HG03025 (cell line): ENCODE data around the gene SOX5.

Source experiments
- ATAC-seq: cut with Tn5 transposase; IDR thresholded peaks from one replicate; pipeline ENCODE4 v1.9.1; 2021; ENCODE audit warnings: mild to moderate bottlenecking, moderate library complexity; ENCODE audit not compliant: unreplicated experiment, low FRiP score

Gene SOX5

DNA sequence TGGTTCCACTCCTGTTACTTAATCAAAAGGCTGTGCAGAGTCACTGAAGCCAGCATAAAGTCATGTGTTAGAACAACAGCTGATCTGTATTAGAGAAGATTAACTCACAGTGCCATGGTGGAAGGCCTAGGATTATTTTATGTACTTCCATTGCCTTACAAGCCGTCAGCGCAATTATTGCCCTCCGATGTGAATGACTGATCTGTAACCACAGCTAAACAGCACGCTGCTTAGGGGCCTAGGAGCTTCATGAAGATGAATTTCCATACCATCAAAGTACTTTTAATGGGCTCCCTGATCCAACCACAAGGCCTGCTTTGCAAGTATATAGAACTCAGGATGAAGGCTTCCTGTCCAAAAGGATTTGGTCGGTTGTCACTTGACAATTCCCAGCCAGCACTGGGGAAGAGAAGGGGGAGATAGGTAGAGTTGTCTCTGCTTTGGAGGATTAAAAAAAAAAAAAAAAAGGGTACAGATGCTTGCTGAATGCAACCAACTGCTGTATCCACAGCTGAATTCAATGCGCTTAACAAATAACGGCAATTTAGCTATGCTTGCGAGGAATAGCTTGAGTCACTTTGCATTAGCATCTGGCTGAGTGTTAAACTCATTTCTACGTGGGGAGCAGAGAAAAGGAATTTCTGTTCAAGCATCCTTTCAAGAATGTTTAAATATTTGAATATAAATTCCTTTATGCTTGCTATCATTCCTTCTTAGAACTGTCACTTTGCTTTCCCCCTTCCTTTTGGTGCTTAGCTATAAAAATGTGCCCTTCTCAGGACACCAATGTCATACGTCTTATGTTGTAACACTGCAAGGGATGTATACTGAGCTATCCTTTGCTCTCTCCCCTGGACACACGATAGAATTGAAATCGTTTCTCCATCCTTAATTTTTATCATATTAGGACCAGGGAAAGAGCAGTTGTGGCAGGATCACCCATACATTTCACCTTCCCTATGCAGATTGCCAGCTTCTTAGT, 387.8 kb downstream of the SOX5 start:
- ATAC-seq, result no peak

- no peak for ATAC-seq
Observed at GRCh38 chr12:23560611-23561010, 388.9 kb downstream of the SOX5 start.

DNA sequence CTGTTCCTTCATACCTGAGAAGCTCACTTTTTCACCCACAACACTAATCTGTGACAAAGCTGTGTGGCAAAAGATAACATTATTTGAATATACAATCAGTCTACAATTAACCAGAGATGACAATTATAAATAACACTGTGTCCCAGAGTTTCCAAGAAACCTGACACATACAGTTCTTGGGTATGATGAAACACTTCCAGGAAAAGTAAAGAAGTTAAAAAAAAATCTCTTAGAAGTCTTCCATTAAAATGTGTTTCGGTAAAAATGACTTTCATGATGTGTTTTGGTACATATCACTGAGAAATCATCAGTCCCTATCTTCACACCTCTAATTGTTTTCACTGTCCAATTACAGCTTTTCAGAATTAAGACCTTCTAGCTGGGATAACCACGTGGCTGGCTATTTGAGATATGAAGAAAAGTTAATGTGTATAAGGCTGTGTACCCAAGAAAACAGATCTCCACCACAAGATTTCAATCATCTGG, 390.2 kb downstream of the SOX5 start:
- ATAC-seq, result no peak

DNA sequence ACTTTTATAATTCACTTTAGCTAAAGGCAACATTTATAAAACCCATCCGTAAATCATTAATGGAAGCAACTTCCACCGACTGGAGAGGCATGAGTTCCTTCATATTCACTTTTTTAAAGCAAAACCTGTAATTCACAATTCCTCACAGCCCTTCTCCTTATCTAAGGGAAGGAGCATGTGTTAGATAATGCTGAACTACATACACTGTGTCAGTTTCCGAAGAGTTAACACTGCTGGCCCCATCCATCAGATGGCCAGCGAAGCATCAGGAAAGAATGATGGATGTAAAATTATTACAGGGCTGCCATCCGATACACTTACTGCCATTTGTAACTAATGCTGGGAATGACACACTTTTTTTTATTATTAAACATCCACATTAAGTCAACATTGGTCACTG, 392.8 kb downstream of the SOX5 start:
- ATAC-seq, result no peak

DNA sequence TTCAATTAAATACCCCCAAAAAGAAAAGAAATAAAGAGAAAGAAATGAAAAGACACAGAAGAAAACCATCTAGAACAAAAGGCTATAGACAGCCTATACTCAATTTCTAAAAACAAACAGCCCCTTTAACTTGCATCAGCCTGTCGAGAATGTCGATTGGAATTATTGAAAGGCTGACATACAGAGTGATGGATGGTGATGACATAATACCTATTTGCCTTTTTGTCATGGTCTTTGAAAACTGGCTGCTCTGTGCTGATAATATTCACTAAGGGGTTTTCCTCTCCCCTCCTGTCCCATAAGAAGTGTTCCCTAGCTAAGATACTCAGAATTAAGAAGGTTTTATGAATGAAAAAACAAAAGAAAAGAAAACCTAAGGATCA, 393.7 kb downstream of the SOX5 start:
- ATAC-seq, result no peak

- ATAC-seq, result no peak
Observed at GRCh38 chr12:23555180-23555824, 394.2 kb downstream of the SOX5 start.

GRCh38 chr12:23552417-23552816, 397.1 kb downstream of the SOX5 start:
- ATAC-seq, result no peak

DNA sequence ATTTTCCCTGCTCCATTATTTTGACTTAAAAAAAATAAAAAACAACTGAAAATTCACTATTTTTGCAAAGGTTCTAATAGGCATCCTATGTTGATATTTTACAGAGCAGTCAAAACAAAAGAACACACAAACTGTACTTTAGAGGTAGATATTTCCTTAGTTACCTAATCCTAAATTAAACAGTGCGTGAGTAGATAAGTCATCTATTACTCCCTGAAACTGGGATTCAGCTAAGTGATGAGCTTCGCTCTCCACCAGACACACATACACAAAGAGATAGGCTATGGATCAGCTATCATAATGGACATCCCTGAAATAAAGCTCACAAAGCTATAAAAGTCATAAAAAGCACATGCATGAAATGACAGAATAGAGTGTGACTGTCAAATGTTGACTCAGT, 398.7 kb downstream of the SOX5 start:
- no peak for ATAC-seq

GRCh38 chr12:23548742-23549141, 400.7 kb downstream of the SOX5 start:
- no peak for ATAC-seq

GRCh38 chr12:23546756-23547155, 402.7 kb downstream of the SOX5 start:
- ATAC-seq, result no peak

GRCh38 chr12:23543767-23544166, 405.7 kb downstream of the SOX5 start:
- no peak for ATAC-seq

DNA sequence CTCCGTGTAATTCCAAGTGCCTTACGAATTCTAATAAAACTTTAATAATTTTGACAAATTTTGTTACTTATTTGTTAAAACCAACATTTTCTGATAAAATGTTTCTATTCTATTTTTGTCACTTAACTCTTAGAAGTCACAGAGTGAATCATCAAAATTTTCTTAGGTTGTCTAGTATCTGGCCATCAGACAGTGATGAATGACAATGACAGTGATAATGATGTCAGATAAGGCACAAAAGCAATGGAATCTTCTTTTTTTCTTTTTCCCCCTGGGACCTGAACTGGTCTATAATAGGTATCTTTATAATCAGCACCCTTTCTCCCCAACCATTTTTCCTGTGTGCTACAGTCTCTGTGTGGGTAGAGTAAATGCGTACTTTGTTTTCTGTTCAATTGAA, 407.3 kb downstream of the SOX5 start:
- ATAC-seq, result no peak

GRCh38 chr12:23540572-23540971, 408.9 kb downstream of the SOX5 start:
- ATAC-seq, result no peak

GRCh38 chr12:23536293-23536692, 413.2 kb downstream of the SOX5 start:
- no peak for ATAC-seq

DNA sequence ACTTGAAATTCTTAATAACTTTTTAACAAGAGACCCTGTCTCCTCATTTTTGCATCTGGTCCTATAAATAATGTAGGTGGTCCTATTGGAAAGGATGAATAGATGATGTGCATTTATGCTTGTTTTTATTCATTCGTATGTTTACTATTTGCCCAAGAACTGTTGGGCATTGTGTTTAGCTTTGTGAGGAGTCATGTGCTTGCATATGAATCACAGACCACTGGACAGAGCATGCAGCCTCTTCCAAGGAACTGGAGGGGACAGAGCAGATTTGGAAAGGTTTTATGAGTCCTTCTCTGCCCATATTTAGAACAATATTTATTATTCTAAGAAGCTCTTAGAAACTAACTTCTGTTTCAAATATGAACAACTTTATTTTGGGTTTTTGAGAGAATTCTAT, 414.0 kb downstream of the SOX5 start:
- ATAC-seq, result no peak

GRCh38 chr12:23534196-23534595, 415.3 kb downstream of the SOX5 start:
- ATAC-seq, result no peak

DNA sequence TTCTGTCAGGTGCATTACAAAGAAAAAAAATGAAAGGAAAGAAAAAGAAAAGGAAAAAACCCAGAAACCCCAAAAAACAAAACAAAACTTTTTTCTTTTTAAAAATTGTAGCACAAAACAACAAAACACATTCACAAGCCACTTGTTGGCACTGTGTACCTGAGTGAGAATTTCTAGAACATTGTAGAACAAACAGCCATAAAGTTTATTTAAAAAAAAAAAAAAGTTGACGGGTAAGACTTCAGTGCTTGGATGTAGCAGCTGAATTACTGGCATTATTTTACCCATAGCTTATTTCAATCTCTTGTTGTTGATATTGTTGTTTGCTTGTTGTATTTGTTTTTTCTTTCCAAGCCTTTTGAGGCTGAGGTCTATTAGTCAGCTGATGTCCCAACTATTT, 415.8 kb downstream of the SOX5 start:
- ATAC-seq, result no peak

- ATAC-seq, result no peak
Observed at GRCh38 chr12:23533265-23533664, 416.2 kb downstream of the SOX5 start.

DNA sequence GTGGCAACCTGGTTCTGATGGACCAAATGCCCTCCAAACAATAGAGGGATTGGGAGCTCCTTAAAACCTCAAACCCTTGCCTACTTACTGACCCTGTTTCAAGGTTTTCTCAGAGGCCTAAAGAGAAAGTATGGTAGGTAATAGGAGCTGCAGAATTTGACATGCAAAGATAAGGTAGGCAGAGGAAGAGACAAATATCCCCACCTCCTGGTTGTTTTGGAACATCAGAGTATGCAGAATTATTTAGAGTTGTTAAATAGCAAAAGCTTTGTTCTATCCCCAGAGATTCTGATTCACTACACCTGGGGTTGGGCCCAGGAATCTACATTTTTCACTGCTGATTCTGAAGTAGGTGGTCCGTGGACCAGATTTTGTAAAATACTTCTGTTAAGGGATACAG, 421.2 kb downstream of the SOX5 start:
- no peak for ATAC-seq

DNA sequence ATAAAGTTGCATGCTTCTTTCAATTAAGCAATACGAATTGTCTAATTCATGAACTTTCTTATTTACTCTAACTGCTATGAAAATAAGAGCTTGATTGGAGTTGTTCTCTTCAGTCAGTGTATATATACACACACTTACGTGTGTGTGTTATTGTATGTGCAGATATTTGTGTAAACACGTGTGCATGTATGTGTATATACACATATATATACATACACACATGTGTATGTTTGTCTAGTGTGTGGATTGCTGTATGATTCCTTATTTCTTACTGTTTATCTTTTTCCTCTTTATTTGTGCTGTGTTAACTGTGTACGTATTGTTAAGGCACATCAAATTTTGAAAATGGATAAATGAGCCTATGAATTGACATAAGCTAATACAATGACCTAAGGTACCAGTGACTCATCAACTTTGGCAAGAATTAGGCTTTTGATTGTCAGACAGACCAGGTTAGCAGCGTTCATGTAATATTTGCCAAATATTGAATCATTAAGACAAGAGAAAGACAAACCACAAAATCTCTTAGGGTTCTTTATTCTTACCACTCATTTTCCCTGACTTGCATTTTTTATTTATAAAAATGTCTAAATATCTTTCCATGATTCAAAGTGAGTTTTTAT, 423.9 kb downstream of the SOX5 start:
- no peak for ATAC-seq

DNA sequence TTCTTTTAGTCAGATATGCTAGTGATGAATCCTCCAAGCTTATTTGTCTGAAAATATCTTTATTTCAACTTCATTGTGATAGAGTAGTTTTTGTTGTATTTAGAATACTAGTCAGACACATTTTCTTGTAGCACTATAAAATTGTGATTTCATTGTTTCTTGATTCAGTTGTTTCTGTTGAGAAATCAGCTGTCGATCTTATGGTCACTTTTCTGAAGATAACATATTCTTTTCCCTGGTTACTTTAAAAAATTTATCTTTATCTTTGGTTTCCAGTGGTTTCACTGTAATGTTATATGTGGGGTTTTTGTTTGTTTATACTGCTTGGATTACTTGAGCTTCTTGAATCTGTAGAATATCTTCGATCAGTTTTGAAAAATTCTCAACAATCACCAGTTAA, 426.1 kb downstream of the SOX5 start:
- ATAC-seq, result no peak
